A172 (cell line): ENCODE data around the gene CASP6. TPM values are rescaled to one million over a fixed set of nuclear protein-coding genes. Genes with fewer than 3 reads are reported as not detected.

Experiments
- DNase-seq: peaks from one replicate; pipeline ENCODE4 v3.0.0-alpha.2; 2015; ENCODE audit warnings: low spot score
- total RNA-seq: library from RNA; depleted of rRNA; stranded (reverse); fragments of >200 nt; shearing (Covaris generic); gene quantifications from 2 replicates; pipeline ENCODE4 v1.2.3, GENCODE V29; 2014; rRNA removed

The CASP6 gene
- total RNA-seq, 1 experiment from 2014 or later, result 74.0 TPM

- DNase-seq, result no peak
Observed at GRCh38 chr4:109671350-109671749, 31.9 kb downstream of the CASP6 start.

- DNase-seq, result no peak
Observed at GRCh38 chr4:109665783-109666485, 37.3 kb downstream of the CASP6 start.

- DNase-seq, result no peak
Observed at GRCh38 chr4:109662771-109663170, 40.5 kb downstream of the CASP6 start.

GRCh38 chr4:109662116-109662515 lies 41.1 kb downstream of the CASP6 start:
- no peak for DNase-seq

- DNase-seq, result no peak
Observed at GRCh38 chr4:109658871-109659410, 44.3 kb downstream of the CASP6 start.

GRCh38 chr4:109657854-109658418 lies 45.3 kb downstream of the CASP6 start:
- no peak for DNase-seq

GRCh38 chr4:109655396-109655795 lies 47.8 kb downstream of the CASP6 start:
- DNase-seq, result no peak

GRCh38 chr4:109649872-109650271 lies 53.4 kb downstream of the CASP6 start:
- DNase-seq, result no peak

- no peak for DNase-seq
Observed at GRCh38 chr4:109648997-109649575, 54.2 kb downstream of the CASP6 start.

GRCh38 chr4:109648266-109648996 lies 54.8 kb downstream of the CASP6 start:
- no peak for DNase-seq

- DNase-seq, result no peak
Observed at GRCh38 chr4:109645874-109646710, 57.2 kb downstream of the CASP6 start.

GRCh38 chr4:109640644-109641043 lies 62.6 kb downstream of the CASP6 start:
- no peak for DNase-seq

Other genes with a start within 250 kb of the CASP6 start
- 103 and 152 TPM in 2 replicates for gene MCUB, start 143.2 kb downstream of the CASP6 start, total RNA-seq
- gene PLA2G12A, start 26.6 kb upstream of the CASP6 start, total RNA-seq, result 19.9 and 29.4 TPM in 2 replicates
- 1.1 TPM in 1 of 2 replicates, not detected in the other for gene CFI, start 98.6 kb upstream of the CASP6 start, total RNA-seq
- 6.3 and 14.5 TPM in 2 replicates for gene GAR1, start 112.3 kb upstream of the CASP6 start, total RNA-seq
- 0.52 TPM in 1 of 2 replicates, not detected in the other for gene RRH, start 124.5 kb upstream of the CASP6 start, total RNA-seq
- gene LRIT3, start 144.7 kb upstream of the CASP6 start, total RNA-seq, result not detected in 2 replicates
- gene EGF, start 209.4 kb upstream of the CASP6 start, total RNA-seq, result 5.5 and 8.0 TPM in 2 replicates